Endodermal cell (in vitro differentiated cells): Measurements from ENCODE around the gene SLC25A47. TPM values are rescaled to one million over a fixed set of nuclear protein-coding genes. Genes with fewer than 3 reads are reported as not detected.

Experiments used
- DNase-seq: peaks from one replicate; pipeline ENCODE4 v3.0.0-alpha.2; 2017
- H3K27ac ChIP-seq: 2 replicates; pipeline ENCODE4 v1.5.1; 2013; ENCODE audit warnings: mild to moderate bottlenecking, low read depth, low read length, moderate library complexity
- H3K27me3 ChIP-seq: 2 replicates; pipeline ENCODE4 v1.6.1; 2013; ENCODE audit warnings: mild to moderate bottlenecking, low read length, moderate library complexity; ENCODE audit not compliant: insufficient read depth, control insufficient read depth, poor library complexity, severe bottlenecking
- H3K36me3 ChIP-seq: 2 replicates; pipeline ENCODE4 v1.7.0; 2013; ENCODE audit warnings: mild to moderate bottlenecking, low read length, moderate library complexity; ENCODE audit not compliant: control insufficient read depth, insufficient read depth
- H3K4me1 ChIP-seq: one replicate; pipeline ENCODE4 v1.7.0; 2013; ENCODE audit warnings: low read length; ENCODE audit not compliant: control insufficient read depth, insufficient read depth
- H3K4me3 ChIP-seq: 2 replicates; pipeline ENCODE4 v1.5.1; 2013; ENCODE audit warnings: mild to moderate bottlenecking, low read length, moderate library complexity
- H3K9ac ChIP-seq: 2 replicates; pipeline ENCODE4 v1.6.1; 2013; ENCODE audit warnings: mild to moderate bottlenecking, low read length, moderate library complexity; ENCODE audit not compliant: poor library complexity, severe bottlenecking; ENCODE audit errors: extremely low read depth
- H3K9me3 ChIP-seq: 2 replicates; pipeline ENCODE4 v1.6.1; 2013; ENCODE audit warnings: mild to moderate bottlenecking, low read length, moderate library complexity; ENCODE audit not compliant: control insufficient read depth
- H3K27ac Mint-ChIP-seq: 2 replicates; pipeline ENCODE4 v1.8.0; 2020; ENCODE audit warnings: mixed read lengths
- H3K27me3 Mint-ChIP-seq: 2 replicates; pipeline ENCODE4 v1.8.0; 2021; ENCODE audit warnings: mild to moderate bottlenecking, mixed read lengths; ENCODE audit not compliant: insufficient read depth
- H3K36me3 Mint-ChIP-seq: 2 replicates; pipeline ENCODE4 v1.8.0; 2020; ENCODE audit warnings: low read depth, mixed read lengths
- H3K4me1 Mint-ChIP-seq: 2 replicates; pipeline ENCODE4 v1.8.0; 2020; ENCODE audit warnings: mixed read lengths
- H3K4me3 Mint-ChIP-seq: 2 replicates; pipeline ENCODE4 v1.8.0; 2020; ENCODE audit warnings: mild to moderate bottlenecking, moderate library complexity, mixed read lengths
- H3K9me3 Mint-ChIP-seq: 2 replicates; pipeline ENCODE4 v1.8.0; 2020; ENCODE audit warnings: mild to moderate bottlenecking, mixed read lengths
- WGBS, 2 experiments: methylation state at CpG; one replicate each; pipeline versions ENCODE4 v1.1.5 to v1.1.7; 2013; ENCODE audit warnings: missing lambda C conversion rate in 2 of 2, mixed read lengths in 1 of 2; ENCODE audit not compliant: insufficient coverage in 1 of 2, insufficient read length in 1 of 2; 5-methylcytosine and 5-hydroxymethylcytosine counted together
- total RNA-seq, 2 donors: library from RNA; stranded (reverse); fragmentation: NEBNext Ultra II Directional in 1 of 2; extraction: Animal tissue kit (Norgen Biotek cat#: 25700) in 1 of 2; gene quantifications; 2 replicates in 1 of 2; 3 replicates in 1 of 2; pipeline ENCODE4 v1.2.1, GENCODE V29; 2021
- TF ChIP-seq, protein P1 (sequence below): fragments of 200-600 bp; sonication (generic); conservative IDR thresholded peaks from 2 replicates; pipeline ENCODE4 v1.5.0; 2021; ENCODE audit warnings: antibody characterized with exemption, mild to moderate bottlenecking

The SLC25A47 gene
- total RNA-seq, 2 donors from 2014 or later, result not detected

DNA sequence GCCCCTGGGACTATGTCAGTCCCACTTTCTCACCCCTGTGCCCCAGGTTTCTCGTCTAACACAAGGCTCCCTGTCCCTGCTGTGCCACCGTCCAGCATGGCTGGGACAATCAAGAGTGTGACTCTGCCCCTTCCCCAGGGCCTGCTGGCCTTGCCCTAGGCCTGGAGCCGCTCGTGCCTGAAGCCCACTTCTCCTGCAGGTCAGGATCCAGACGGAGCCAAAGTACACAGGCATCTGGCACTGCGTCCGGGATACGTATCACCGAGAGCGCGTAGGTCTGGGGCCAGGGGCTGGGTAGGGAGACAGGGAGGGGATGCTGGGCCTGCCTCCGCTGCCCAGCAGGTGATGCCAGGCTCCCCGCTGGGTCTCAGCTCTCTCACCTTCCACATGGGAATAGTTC, 2.8 kb downstream of the SLC25A47 start:
- Histone ChIP-seq H3K36me3 (no peaks in the 10 kb centered on the region), H3K4me3 (no peak overlapping the region), H3K27me3 (no peaks in the 10 kb centered on the region), H3K9me3 (no peaks in the 10 kb centered on the region), H3K27ac (no peak overlapping the region), H3K9ac (no peak overlapping the region), H3K4me1 (no peaks in the 10 kb centered on the region)
- Mint-ChIP-seq H3K4me1 (peaks cover 2% of the 10 kb centered on the region), H3K27me3 (peaks cover 3% of the 10 kb centered on the region), H3K4me3 (no peak overlapping the region), H3K36me3 (no peaks in the 10 kb centered on the region), H3K27ac (no peak overlapping the region), H3K9me3 (no peaks in the 10 kb centered on the region)
- no peak for DNase-seq
- 75 to 93% methylated on average over 3 to 13 of the region's 13 CpGs for WGBS, 2 experiments
- TF ChIP-seq, protein P1, sequence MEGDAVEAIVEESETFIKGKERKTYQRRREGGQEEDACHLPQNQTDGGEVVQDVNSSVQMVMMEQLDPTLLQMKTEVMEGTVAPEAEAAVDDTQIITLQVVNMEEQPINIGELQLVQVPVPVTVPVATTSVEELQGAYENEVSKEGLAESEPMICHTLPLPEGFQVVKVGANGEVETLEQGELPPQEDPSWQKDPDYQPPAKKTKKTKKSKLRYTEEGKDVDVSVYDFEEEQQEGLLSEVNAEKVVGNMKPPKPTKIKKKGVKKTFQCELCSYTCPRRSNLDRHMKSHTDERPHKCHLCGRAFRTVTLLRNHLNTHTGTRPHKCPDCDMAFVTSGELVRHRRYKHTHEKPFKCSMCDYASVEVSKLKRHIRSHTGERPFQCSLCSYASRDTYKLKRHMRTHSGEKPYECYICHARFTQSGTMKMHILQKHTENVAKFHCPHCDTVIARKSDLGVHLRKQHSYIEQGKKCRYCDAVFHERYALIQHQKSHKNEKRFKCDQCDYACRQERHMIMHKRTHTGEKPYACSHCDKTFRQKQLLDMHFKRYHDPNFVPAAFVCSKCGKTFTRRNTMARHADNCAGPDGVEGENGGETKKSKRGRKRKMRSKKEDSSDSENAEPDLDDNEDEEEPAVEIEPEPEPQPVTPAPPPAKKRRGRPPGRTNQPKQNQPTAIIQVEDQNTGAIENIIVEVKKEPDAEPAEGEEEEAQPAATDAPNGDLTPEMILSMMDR, result no peak

DNA sequence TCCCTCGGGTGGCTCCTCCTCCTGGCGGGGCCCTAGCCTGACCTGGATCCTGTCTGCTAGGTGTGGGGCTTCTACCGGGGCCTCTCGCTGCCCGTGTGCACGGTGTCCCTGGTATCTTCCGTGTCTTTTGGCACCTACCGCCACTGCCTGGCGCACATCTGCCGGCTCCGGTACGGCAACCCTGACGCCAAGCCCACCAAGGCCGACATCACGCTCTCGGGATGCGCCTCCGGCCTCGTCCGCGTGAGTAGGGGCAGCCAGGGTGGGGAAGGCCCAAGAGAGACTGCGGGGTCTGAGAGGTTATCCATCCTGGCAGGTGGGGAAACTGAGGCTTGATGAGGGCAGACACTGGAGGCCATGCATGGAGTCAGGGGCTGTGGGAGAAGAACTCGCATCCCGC, 4.0 kb downstream of the SLC25A47 start:
- H3K4me1 Mint-ChIP-seq, result peaks cover 2% of the 10 kb centered on the region
- TF ChIP-seq, protein P1, result no peak

DNA sequence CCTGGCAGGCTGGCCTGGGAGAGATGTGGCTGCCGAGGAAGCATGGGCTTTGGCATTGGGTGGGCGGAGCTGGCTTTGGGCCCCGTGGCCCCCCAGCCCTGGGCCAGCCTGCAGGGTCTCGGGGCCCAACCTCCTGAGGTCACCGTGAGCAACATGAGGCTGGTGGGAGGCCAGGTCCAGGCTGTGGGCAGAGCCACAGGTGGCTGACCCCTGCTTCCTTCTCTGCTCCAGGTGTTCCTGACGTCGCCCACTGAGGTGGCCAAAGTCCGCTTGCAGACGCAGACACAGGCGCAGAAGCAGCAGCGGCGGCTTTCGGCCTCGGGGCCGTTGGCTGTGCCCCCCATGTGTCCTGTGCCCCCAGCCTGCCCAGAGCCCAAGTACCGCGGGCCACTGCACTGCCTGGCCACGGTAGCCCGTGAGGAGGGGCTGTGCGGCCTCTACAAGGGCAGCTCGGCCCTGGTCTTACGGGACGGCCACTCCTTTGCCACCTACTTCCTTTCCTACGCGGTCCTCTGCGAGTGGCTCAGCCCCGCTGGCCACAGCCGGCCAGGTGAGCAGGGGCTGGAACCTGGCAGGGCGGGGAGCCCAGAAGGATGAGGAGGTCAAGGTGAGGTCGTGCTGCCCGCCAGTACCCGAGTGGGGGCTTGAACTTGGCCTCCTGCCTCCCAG, 5.5 kb downstream of the SLC25A47 start:
- TF ChIP-seq, protein P1, result no peak
- H3K4me1 Mint-ChIP-seq, result peaks cover 2% of the 10 kb centered on the region
- DNase-seq, result peak; percentile 46
- WGBS, 2 experiments, result 93 to 96% methylated on average over 23 to 32 of the region's 32 CpGs
- no peaks in the 10 kb centered on the region for H3K9me3 Mint-ChIP-seq
- no peak overlapping the region for H3K27ac Mint-ChIP-seq
- Histone ChIP-seq H3K27ac (no peak overlapping the region), H3K36me3 (peaks cover 13% of the 10 kb centered on the region), H3K27me3 (no peaks in the 10 kb centered on the region), H3K4me1 (no peaks in the 10 kb centered on the region), H3K4me3 (no peak overlapping the region), H3K9ac (no peak overlapping the region), H3K9me3 (no peaks in the 10 kb centered on the region)
- peaks cover 2% of the 10 kb centered on the region for H3K36me3 Mint-ChIP-seq
- peaks cover 3% of the 10 kb centered on the region for H3K27me3 Mint-ChIP-seq
- no peak overlapping the region for H3K4me3 Mint-ChIP-seq

More for the DNA sequence above, 4.0 kb downstream of the SLC25A47 start:
- Histone ChIP-seq H3K36me3 (no peaks in the 10 kb centered on the region), H3K4me1 (no peaks in the 10 kb centered on the region), H3K9me3 (no peaks in the 10 kb centered on the region), H3K4me3 (no peak overlapping the region), H3K9ac (no peak overlapping the region), H3K27me3 (no peaks in the 10 kb centered on the region), H3K27ac (no peak overlapping the region)
- WGBS, 2 experiments, result 96 to 99% methylated on average over 12 to 24 of the region's 24 CpGs
- H3K27ac Mint-ChIP-seq, result no peak overlapping the region
- no peaks in the 10 kb centered on the region for H3K9me3 Mint-ChIP-seq
- H3K4me3 Mint-ChIP-seq, result no peak overlapping the region
- H3K36me3 Mint-ChIP-seq, result no peaks in the 10 kb centered on the region
- H3K27me3 Mint-ChIP-seq, result peaks cover 3% of the 10 kb centered on the region
- peak; percentile 39 for DNase-seq
